Ovary (tissue), 9 donors: ENCODE measurements around the gene TENM4. TPM values are rescaled to one million over a fixed set of nuclear protein-coding genes. Genes with fewer than 3 reads are reported as not detected.

Experiments
- DNase-seq, 5 donors: peaks; one replicate each; pipeline ENCODE4 v3.0.0-alpha.2; 2019 to 2020
- H3K27ac ChIP-seq, 2 donors: fragments of 200-600 bp; one replicate each; pipeline versions ENCODE4 v1.5.1 to v1.8.0; 2019 to 2022
- H3K27me3 ChIP-seq: fragments of 200-600 bp; one replicate; pipeline ENCODE4 v1.8.0; 2022
- H3K36me3 ChIP-seq: fragments of 200-600 bp; sonication (generic); one replicate; pipeline ENCODE4 v1.5.1; 2019
- H3K4me1 ChIP-seq: one replicate; pipeline ENCODE4 v1.8.1; 2013; ENCODE audit warnings: mild to moderate bottlenecking, moderate library complexity; ENCODE audit not compliant: insufficient read depth
- H3K4me3 ChIP-seq: fragments of 200-600 bp; sonication (generic); one replicate; pipeline ENCODE4 v1.5.1; 2017
- H3K9me3 ChIP-seq, 2 donors: fragments of 200-600 bp in 1 of 2; sonication (generic) in 1 of 2; one replicate each; pipeline versions ENCODE4 v1.5.1 to v1.8.1; 2013 to 2019; ENCODE audit warnings: mild to moderate bottlenecking in 1 of 2, moderate library complexity in 1 of 2
- EP300 ChIP-seq: sonication (generic); formaldehyde crosslinking; IDR thresholded peaks from one replicate; pipeline ENCODE4 v1.6.1; 2017; ENCODE audit warnings: antibody characterized with exemption
- POLR2A ChIP-seq: fragments of 450-650 bp; IDR thresholded peaks from one replicate; pipeline ENCODE4 v1.6.1; 2017; ENCODE audit warnings: antibody characterized with exemption, mild to moderate bottlenecking, moderate library complexity
- WGBS, 3 donors: extraction: QIAGEN DNeasy Blood & Tissue Kit in 1 of 3; methylation state at CpG; one replicate each; pipeline versions ENCODE4 v1.1.5 to v1.1.7; 2013 to 2017; 5-methylcytosine and 5-hydroxymethylcytosine counted together
- intact Hi-C, 4 donors: fragments of 100-400 bp; cut with DNase I; formaldehyde crosslinking; loops; one replicate each; pipeline versions ENCODE4 v1.11.0 to v1.15.1; 2022 to 2023
- polyA plus RNA-seq, 2 donors: library from polyadenylated mRNA; stranded (reverse); fragments of 200-250 nt in 1 of 2; fragments of 350-450 nt in 1 of 2; fragmentation: Illumina TruSeq in 1 of 2; extraction: RNeasy Lipid Tissue Mini Kit (QIAGEN cat#74804) in 1 of 2; gene quantifications; one replicate each; pipeline ENCODE4 v1.2.3, GENCODE V29; 2013 to 2014
- total RNA-seq, 7 donors: library from RNA; depleted of rRNA in 2 of 7; stranded (reverse); fragments of >200 nt in 2 of 7; fragmentation: NEBNext Ultra II Directional in 3 of 7; extraction: Animal tissue kit (Norgen Biotek cat#: 25700) in 3 of 7; gene quantifications; one replicate each; pipeline versions ENCODE4 v1.1.0 to v1.2.4, GENCODE V29; 2016 to 2023
- TF ChIP-seq, protein P1 (sequence below), 3 donors: fragments of 450-650 bp in 2 of 3; fragments of 200-600 bp in 1 of 3; IDR thresholded peaks; one replicate each; pipeline versions ENCODE4 v1.5.1 to v1.8.0; 2016 to 2022; ENCODE audit warnings: antibody characterized with exemption in 3 of 3, mild to moderate bottlenecking in 1 of 3
- donor health status: DM: no; HTN: no; CAD: no; lungs with moderate emphysema.
- donor health status: DM: no; HTN: no; CAD: no.
- donor health status: Bipolar disorder and iron deficiency.
- donor health status: DM: yes; HTN: yes; CAD: no.
- donor health status: DM: no; HTN: no; CAD: no.
- donor health status: DM: yes; HTN: yes; CAD: no.

Gene TENM4
- total and polyA plus RNA-seq, 9 donors, result 11.0 to 206 (median 107) TPM

DNA sequence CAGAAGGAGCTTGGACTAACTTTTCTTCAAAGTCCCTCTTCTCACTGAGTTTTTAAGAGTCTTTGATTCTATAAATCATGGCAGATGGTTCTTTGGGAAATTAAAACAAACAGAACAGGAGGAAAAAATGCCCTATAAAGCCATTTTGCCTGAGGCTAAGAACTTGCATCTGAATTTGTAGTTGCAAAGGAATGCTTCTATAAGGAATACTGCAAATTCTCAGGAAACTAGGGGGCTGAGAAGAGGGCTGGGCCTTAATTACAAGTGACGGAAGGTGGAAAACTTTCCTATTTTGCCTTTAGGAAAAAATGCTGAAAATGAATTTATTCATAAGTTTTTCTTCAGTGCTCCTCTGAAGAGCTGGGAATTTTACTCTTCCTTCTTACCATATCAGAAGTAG, 776.2 kb downstream of the TENM4 start:
- TF ChIP-seq, protein P1, sequence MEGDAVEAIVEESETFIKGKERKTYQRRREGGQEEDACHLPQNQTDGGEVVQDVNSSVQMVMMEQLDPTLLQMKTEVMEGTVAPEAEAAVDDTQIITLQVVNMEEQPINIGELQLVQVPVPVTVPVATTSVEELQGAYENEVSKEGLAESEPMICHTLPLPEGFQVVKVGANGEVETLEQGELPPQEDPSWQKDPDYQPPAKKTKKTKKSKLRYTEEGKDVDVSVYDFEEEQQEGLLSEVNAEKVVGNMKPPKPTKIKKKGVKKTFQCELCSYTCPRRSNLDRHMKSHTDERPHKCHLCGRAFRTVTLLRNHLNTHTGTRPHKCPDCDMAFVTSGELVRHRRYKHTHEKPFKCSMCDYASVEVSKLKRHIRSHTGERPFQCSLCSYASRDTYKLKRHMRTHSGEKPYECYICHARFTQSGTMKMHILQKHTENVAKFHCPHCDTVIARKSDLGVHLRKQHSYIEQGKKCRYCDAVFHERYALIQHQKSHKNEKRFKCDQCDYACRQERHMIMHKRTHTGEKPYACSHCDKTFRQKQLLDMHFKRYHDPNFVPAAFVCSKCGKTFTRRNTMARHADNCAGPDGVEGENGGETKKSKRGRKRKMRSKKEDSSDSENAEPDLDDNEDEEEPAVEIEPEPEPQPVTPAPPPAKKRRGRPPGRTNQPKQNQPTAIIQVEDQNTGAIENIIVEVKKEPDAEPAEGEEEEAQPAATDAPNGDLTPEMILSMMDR (IDR thresholded peaks at IDR 0.05), result no peak
- TF ChIP-seq POLR2A, result no peak
- TF ChIP-seq EP300, result no peak
- no peak overlapping the region for H3K27ac ChIP-seq
- no peak for DNase-seq
- H3K27me3 ChIP-seq, result no peaks in the 10 kb centered on the region
- H3K4me1 ChIP-seq, result no peaks in the 10 kb centered on the region
- 95 to 100% (median 100%) methylated on average over 1 of the region's 1 CpG for WGBS, 3 donors
- H3K9me3 ChIP-seq, result no peaks in the 10 kb centered on the region
- intact Hi-C loops, result no loop called here
- H3K4me3 ChIP-seq, result no peak overlapping the region
- no peaks in the 10 kb centered on the region for H3K36me3 ChIP-seq

DNA sequence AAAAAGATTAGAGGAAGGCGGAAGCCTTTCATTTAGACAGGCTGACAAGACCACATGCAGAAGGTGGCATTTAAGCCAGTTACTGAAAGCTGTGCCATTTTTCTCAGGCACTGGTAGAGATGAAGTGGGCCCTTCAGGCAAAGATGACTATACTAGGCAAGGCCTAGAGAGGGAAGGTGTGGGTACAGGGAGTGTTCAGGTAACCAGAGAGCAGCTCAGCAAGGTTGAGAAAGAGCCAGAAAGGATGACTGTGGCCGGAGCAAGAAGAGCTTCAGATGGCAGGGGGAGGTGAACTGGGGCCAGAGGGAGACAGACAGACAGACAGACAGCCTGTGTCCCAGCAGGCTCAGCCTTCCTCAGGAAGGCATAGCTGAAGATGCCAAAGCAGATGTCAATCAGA, 778.0 kb downstream of the TENM4 start:
- intact Hi-C loops, result no loop called here
- WGBS, 3 donors, result 92 to 95% (median 95%) methylated on average over 2 of the region's 2 CpGs
- no peaks in the 10 kb centered on the region for H3K27me3 ChIP-seq
- no peak overlapping the region for H3K4me3 ChIP-seq
- H3K4me1 ChIP-seq, result no peaks in the 10 kb centered on the region
- no peaks in the 10 kb centered on the region for H3K36me3 ChIP-seq
- no peak for DNase-seq
- H3K27ac ChIP-seq, result no peak overlapping the region
- H3K9me3 ChIP-seq, result no peaks in the 10 kb centered on the region
- TF ChIP-seq, protein P1 (IDR thresholded peaks at IDR 0.05), result no peak
- TF ChIP-seq POLR2A (no peak), EP300 (no peak)

DNA sequence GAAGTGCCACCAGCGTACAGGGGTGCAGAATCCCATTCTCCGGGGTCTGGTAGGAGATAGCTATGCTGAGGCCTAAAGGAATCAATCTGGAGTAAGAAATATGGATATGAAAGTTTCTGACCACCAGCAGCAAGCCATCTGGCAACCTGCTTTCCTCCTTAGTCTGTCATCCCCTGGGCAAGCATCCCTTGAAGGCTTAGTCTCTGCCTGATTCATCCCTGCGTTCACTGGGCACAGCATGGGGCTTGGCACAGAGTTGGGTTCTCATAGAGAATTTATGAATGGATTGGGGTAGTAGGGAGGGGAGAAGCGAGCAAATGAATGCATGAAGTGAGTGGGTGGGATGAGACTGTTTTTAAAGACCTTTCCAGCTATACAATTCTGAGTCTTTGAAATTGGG, 780.4 kb downstream of the TENM4 start:
- no peaks in the 10 kb centered on the region for H3K36me3 ChIP-seq
- TF ChIP-seq POLR2A (no peak), EP300 (no peak)
- TF ChIP-seq, protein P1 (IDR thresholded peaks at IDR 0.05), result no peak
- no peak overlapping the region for H3K27ac ChIP-seq
- 92 to 97% (median 94%) methylated on average over 4 of the region's 4 CpGs for WGBS, 3 donors
- no peak overlapping the region for H3K4me3 ChIP-seq
- no peaks in the 10 kb centered on the region for H3K9me3 ChIP-seq
- intact Hi-C loops, result no loop called here
- DNase-seq, result no peak
- H3K4me1 ChIP-seq, result no peaks in the 10 kb centered on the region
- no peaks in the 10 kb centered on the region for H3K27me3 ChIP-seq

DNA sequence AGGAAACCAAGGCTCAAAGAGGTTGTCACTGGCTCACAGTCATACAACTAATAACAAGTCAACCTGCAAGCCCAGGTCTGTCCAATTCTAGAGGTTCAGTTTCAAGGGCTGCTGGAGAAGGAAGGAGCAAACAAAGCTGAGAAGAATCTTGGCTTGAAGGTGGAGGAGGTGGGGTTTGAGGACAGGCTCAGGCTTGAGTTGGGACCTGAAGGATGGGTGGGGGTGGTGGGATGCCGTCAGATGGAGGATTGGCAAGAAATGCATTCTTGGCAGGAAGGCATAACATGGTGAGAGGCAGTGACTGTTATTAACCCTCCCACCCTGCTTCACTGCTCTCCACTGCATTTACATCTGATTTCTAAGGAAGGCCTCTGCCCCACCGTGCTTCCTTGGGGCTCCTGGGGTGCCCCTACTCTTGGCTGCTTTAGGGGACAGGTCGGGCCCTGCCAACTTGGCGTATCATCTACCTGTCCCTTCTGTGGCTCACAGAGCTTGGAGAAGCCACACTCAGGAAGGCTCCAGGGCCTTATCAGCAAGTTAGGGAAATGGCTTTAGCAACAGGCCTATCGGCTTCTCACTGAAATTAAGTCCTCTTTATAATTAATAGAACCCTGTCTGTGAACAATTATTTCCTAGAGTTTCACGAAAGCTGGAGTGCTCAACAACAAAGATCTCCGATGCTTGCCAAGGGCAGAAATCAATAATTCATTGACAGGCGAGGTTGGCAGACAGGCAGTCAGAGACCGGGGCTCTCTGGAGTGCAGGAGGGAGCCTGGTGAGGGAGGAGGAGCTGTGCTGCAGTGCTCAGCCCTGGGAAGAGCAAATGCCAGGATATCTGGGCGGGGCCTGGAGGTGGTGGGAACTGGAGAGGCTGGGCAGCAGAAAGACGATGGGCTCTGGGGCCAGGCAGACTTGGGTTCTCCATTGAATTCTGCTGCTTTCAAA, 781.2 kb downstream of the TENM4 start:
- intact Hi-C loops, result loop anchor here in 1 of 4 donors (10.0 kb wide), 1 partner anchor 845 kb away; no protein-coding TSS in a partner anchor

More for the DNA sequence above, 781.2 kb downstream of the TENM4 start:
- 87 to 89% (median 88%) methylated on average over 10 to 11 of the region's 11 CpGs for WGBS, 3 donors
- no peak overlapping the region for H3K27ac ChIP-seq
- no peak for DNase-seq
- no peaks in the 10 kb centered on the region for H3K27me3 ChIP-seq
- TF ChIP-seq EP300 (no peak), POLR2A (no peak)
- TF ChIP-seq, protein P1 (IDR thresholded peaks at IDR 0.05), result no peak
- no peaks in the 10 kb centered on the region for H3K36me3 ChIP-seq
- H3K9me3 ChIP-seq, result no peaks in the 10 kb centered on the region
- H3K4me3 ChIP-seq, result no peak overlapping the region
- H3K4me1 ChIP-seq, result no peaks in the 10 kb centered on the region
